Stimulated activated CD8-positive, alpha-beta memory T cell treated with anti-CD3 and anti-CD28 coated beads, Interleukin-12 subunit alpha, Interleukin-12 subunit beta, amount 100 ng/mL, for 24 hours (primary cell): ENCODE results near the gene RHBDF2.

Experiments used
- DNase-seq: peaks from one replicate; pipeline ENCODE4 v3.0.0-alpha.2; 2020; ENCODE audit errors: extremely low read depth

Gene RHBDF2

GRCh38 chr17:76461765-76462555 lies 39.3 kb downstream of the RHBDF2 start:
- no peak for DNase-seq

DNA sequence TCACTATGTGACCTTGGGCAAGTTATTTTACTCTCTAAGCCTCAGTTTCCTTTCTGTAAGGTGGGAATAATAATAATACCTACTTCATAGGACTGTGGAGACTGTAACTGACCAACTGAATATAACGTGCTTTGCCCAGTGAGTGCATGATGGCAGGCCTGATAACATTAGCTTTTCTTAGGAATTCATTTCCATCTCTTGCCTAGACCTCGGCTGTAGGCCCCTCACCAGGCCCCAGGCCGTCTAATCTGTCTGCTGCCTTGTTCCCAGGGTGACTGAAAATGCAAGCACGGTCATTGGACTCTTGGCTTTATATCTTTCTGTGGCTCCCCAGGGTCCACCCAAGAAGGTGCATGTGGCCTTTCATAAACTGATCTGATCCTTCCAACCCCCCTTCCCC lies 41.5 kb downstream of the RHBDF2 start:
- no peak for DNase-seq

DNA sequence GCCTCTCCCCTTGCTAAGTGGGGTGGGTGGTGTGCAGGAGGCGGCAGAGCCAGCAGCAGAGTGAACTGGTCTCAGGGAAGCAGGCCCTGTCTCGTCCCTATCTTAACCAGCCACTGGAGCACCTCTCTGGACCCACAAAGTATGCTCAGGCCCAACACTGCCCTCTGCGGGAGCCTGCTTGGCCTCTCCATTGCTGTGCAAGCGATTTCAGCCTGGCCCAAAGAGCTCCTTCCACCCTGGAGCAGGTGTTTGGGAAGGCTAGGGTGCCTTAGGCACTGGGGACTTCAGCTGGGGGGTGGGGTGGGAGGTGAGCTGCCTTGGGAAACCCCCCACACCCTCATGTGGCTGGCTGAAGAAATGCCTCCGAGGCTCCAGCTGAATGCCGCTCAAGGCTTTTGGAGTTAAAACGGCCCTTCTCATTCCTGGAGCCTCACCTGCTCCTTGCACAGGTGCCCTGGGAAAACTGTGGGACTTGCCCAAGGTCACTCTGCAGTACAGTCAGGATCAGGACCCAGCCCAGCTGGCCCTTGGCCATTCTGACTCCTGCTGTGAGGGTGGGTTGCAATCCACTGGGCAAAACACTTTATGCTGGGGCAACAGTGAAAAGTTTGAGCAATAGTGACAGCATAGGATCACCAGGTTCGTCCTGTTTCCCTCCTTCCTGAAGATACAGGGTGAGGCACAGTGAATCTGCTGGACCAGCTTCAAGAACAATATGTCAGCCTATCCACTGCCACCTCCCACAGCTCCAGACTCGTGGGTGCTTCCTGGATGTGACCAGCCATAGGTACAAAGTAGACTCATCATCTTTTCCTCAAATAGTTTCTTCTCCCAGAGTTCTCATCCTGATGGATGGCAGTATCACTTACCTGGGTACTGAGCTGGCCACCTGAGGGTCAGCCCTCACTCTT lies 42.4 kb downstream of the RHBDF2 start:
- no peak for DNase-seq

DNA sequence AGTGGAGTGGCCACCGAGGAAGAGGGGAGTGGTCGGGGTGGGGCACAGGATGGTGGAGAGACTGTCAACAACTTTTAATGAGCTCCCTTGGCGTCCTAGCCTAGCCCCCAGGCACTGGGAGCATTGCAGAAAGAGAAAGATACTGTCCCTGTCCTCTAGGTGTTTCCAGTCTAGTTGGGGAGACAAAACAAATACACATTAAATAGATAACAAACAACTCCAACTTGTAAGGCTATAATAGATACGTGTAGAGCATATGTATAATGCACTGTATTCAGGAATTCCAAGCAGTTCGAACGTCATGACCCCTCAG lies 47.8 kb downstream of the RHBDF2 start:
- no peak for DNase-seq

- DNase-seq = peak; percentile 65
Measured at GRCh38 chr17:76452660-76453430, 48.4 kb downstream of the RHBDF2 start, which contains the start of gene UBE2O. TSS of gene UBE2O (minus strand) at chr17:76453152. CDS start at chr17:76453141, 11 bp downstream.

DNA sequence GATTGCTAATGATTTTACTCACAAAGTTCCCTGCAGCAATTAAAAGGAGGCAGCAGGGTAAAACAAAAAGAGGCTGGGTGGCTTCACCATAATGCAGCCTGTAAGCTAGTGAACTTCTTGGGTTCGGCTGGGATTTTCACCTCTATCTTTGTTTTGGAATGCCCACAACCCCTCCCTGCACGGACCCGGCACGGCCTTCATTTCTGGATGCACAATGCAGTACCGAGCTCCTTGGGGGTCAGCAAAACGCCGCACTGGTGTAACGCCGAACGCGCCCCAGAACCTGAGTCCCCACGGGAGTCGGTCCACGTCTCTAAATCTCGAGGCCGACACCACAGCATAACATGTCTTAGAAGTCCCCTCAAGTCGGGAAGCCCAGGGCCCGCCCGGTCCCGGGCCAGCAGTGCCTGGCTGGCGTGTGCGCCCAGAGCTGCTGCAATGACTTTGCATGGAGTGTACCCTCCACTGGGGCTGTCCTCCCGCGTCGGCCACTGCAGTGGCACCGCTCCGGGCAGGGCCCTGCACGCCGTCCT lies 49.0 kb downstream of the RHBDF2 start:
- DNase-seq = no peak

GRCh38 chr17:76451506-76451905 lies 49.7 kb downstream of the RHBDF2 start:
- no peak for DNase-seq

GRCh38 chr17:76449126-76449525 lies 52.1 kb downstream of the RHBDF2 start:
- no peak for DNase-seq

DNA sequence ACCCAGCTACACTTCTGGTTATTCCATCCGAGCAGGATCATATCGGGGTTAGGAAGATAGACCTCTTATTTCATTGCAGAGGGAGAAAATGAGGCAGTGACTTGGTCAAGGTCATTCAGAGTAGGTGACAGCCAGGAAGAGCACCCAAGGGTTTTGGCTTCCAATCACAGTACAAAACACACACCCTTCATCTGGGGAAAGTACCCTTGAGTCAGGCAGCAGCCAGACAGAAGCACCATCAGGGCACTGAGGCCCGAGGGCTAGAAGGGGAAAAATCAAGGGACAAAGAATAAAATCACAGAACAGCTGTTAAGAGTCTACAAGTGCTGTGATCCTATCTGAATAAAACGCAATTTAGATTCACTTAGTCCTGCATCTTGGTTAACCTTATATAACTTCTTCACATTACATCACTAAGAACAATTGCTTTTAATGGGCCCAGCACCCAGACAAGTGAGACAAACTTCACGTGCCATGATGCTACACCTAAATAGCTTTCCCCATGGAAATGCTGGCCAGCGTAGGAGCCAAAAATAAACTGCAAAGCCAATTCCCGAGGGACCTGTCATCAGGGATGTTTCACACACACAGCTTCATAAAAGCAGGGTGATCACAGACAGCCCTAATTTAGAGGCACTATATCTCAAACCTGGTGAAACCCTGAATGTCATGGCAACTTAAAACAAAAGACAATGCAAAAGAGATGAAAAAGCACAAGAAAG lies 53.1 kb downstream of the RHBDF2 start:
- no peak for DNase-seq

GRCh38 chr17:76446449-76447231 lies 54.6 kb downstream of the RHBDF2 start:
- DNase-seq = no peak

DNA sequence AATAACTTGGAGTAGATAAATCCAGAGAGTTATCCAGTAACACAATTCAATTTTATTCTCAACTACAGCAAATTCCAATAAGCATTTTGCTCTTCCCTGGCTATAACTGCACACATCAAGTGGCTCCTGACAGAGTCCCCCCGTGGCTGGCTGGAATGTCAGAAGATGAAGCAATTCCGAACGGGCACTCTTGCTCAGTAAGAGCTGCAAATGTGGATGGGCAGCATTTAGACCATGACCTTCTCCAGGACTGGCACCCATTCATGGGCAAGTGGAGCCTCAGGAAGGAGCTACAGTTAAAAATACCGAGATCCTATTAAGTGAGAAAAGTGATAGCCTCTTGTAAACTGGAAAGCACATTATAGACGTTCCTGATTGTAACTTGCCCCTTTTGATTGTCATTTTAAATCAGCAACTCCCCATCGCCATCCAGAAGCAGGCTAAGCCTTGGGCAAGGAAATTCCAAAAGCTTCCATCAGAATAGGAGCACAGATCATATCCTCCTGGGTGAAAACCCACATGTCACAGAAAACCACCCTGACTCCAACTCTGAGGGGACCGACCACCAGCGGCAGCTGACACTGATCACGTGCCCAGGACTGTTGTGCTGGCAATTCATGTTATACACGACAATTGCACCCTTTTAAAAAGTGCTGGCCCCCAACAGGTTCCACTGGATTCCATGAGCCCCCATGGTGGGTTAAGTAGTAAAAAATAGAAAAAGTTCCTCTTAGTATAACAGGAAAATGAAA lies 55.4 kb downstream of the RHBDF2 start:
- no peak for DNase-seq

- DNase-seq = no peak
Measured at GRCh38 chr17:76444518-76445311, 56.5 kb downstream of the RHBDF2 start.

GRCh38 chr17:76442341-76443338 lies 58.6 kb downstream of the RHBDF2 start:
- no peak for DNase-seq

- DNase-seq = no peak
Measured at GRCh38 chr17:76441686-76442340, 59.4 kb downstream of the RHBDF2 start.

GRCh38 chr17:76440751-76441362 lies 60.4 kb downstream of the RHBDF2 start:
- DNase-seq = no peak

- DNase-seq = no peak
Measured at GRCh38 chr17:76439314-76439928, 61.8 kb downstream of the RHBDF2 start.
